Gastroesophageal sphincter (tissue), 3 donors: ENCODE data around the gene SPATA6L.

Experiments used
- EP300 ChIP-seq: sonication (generic); formaldehyde crosslinking; IDR thresholded peaks from one replicate; pipeline ENCODE4 v1.6.1; 2017; ENCODE audit warnings: antibody characterized with exemption, mild to moderate bottlenecking
- TF ChIP-seq, protein P1 (sequence below), 4 experiments: fragments of 200-600 bp in 2 of 4; fragments of 450-650 bp in 2 of 4; sonication (generic) in 1 of 4; IDR thresholded peaks; one replicate each; pipeline ENCODE4 v1.5.1; 2017 to 2019; ENCODE audit warnings: antibody characterized with exemption in 4 of 4, mild to moderate bottlenecking in 2 of 4, moderate library complexity in 2 of 4

DNA sequence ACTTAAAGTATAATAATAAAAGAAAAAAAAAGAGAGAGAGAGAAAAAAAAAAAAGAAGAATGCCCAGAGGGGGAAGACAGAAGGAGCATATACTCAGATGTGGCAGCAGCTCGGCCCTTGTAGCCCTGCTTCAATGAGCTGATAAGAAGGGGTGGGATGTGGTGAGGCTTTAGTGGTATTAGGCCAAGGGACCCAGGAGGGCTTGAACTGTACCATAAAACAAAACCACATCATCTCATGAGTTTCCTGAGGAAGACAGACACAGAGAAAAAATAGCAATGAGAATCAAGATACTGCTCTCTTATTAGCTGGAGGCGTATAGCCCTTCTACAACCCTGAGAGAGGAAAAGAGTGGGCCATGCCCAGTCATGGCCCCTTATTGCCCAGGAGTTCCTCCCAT lies 103.2 kb downstream of the SPATA6L start:
- TF ChIP-seq, protein P1, sequence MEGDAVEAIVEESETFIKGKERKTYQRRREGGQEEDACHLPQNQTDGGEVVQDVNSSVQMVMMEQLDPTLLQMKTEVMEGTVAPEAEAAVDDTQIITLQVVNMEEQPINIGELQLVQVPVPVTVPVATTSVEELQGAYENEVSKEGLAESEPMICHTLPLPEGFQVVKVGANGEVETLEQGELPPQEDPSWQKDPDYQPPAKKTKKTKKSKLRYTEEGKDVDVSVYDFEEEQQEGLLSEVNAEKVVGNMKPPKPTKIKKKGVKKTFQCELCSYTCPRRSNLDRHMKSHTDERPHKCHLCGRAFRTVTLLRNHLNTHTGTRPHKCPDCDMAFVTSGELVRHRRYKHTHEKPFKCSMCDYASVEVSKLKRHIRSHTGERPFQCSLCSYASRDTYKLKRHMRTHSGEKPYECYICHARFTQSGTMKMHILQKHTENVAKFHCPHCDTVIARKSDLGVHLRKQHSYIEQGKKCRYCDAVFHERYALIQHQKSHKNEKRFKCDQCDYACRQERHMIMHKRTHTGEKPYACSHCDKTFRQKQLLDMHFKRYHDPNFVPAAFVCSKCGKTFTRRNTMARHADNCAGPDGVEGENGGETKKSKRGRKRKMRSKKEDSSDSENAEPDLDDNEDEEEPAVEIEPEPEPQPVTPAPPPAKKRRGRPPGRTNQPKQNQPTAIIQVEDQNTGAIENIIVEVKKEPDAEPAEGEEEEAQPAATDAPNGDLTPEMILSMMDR (IDR thresholded peaks at IDR 0.05), result no peak
- no peak for TF ChIP-seq EP300
